Mesodermal cell (in vitro differentiated cells): ENCODE results near the gene KCNN4.
"Not testable (repeated sequence)": the region's sequence is repeated elsewhere in the genome, so short reads cannot be mapped to it uniquely, and the experiment has no call there.

Experiments
- H3K27ac ChIP-seq: 2 replicates; pipeline ENCODE4 v1.7.0; 2013; ENCODE audit warnings: mild to moderate bottlenecking, low read depth, low read length, moderate library complexity; ENCODE audit not compliant: severe bottlenecking
- H3K36me3 ChIP-seq: 2 replicates; pipeline ENCODE4 v1.7.1; 2013; ENCODE audit warnings: mild to moderate bottlenecking, low read length, moderate library complexity; ENCODE audit not compliant: control insufficient read depth, insufficient read depth
- H3K4me1 ChIP-seq: one replicate; pipeline ENCODE4 v1.7.1; 2013; ENCODE audit warnings: mild to moderate bottlenecking, low read length; ENCODE audit not compliant: insufficient read depth, control insufficient read depth, poor library complexity, severe bottlenecking
- H3K4me3 ChIP-seq: 2 replicates; pipeline ENCODE4 v1.7.0; 2013; ENCODE audit warnings: low read length, control low read depth, mild to moderate bottlenecking; ENCODE audit not compliant: insufficient read depth, poor library complexity, severe bottlenecking; ENCODE audit errors: extremely low read depth
- H3K9me3 ChIP-seq: 2 replicates; pipeline ENCODE4 v1.7.1; 2013; ENCODE audit warnings: mild to moderate bottlenecking, low read length, moderate library complexity; ENCODE audit not compliant: control insufficient read depth
- WGBS, 2 experiments: methylation state at CpG; one replicate each; pipeline ENCODE4 v1.1.5; 2013; ENCODE audit warnings: missing lambda C conversion rate in 2 of 2; ENCODE audit not compliant: insufficient coverage in 2 of 2; 5-methylcytosine and 5-hydroxymethylcytosine counted together

The KCNN4 gene

GRCh38 chr19:43773725-43774102, 7.1 kb downstream of the KCNN4 start:
- Histone ChIP-seq H3K27ac (no peak overlapping the region), H3K9me3 (no peaks in the 10 kb centered on the region), H3K36me3 (no peaks in the 10 kb centered on the region), H3K4me1 (peaks cover 30% of the 10 kb centered on the region), H3K4me3 (no peak overlapping the region)
- WGBS, 2 experiments, result 10 to 31% methylated on average over 3 of the region's 5 CpGs

GRCh38 chr19:43769256-43769655, 11.5 kb downstream of the KCNN4 start:
- no peak overlapping the region for H3K4me3 ChIP-seq
- H3K9me3 ChIP-seq, result no peaks in the 10 kb centered on the region
- H3K27ac ChIP-seq, result no peak overlapping the region
- 90 to 95% methylated on average over 12 to 13 of the region's 14 CpGs for WGBS, 2 experiments
- H3K4me1 ChIP-seq, result peaks cover 27% of the 10 kb centered on the region
- no peaks in the 10 kb centered on the region for H3K36me3 ChIP-seq

GRCh38 chr19:43768273-43769050, 12.3 kb downstream of the KCNN4 start:
- Histone ChIP-seq H3K4me1 (peaks cover 27% of the 10 kb centered on the region), H3K9me3 (no peaks in the 10 kb centered on the region), H3K36me3 (no peaks in the 10 kb centered on the region), H3K4me3 (no peak overlapping the region), H3K27ac (no peak overlapping the region)
- WGBS, 2 experiments, result 85% methylated on average over 10 to 11 of the region's 15 CpGs

GRCh38 chr19:43767818-43768217, 13.0 kb downstream of the KCNN4 start:
- Histone ChIP-seq H3K4me1 (peaks cover 31% of the 10 kb centered on the region), H3K9me3 (no peaks in the 10 kb centered on the region), H3K27ac (no peak overlapping the region), H3K36me3 (no peaks in the 10 kb centered on the region), H3K4me3 (no peak overlapping the region)
- WGBS, 2 experiments, result 80 to 90% methylated on average over 1 of the region's 1 CpG

GRCh38 chr19:43767316-43767715, 13.5 kb downstream of the KCNN4 start:
- 85 to 100% methylated on average over 1 to 4 of the region's 7 CpGs for WGBS, 2 experiments
- Histone ChIP-seq H3K36me3 (no peaks in the 10 kb centered on the region), H3K4me3 (no peak overlapping the region), H3K9me3 (no peaks in the 10 kb centered on the region), H3K27ac (no peak overlapping the region), H3K4me1 (peaks cover 31% of the 10 kb centered on the region)

- H3K27ac ChIP-seq, result no peak overlapping the region
- no peaks in the 10 kb centered on the region for H3K36me3 ChIP-seq
- H3K9me3 ChIP-seq, result no peaks in the 10 kb centered on the region
- peaks cover 31% of the 10 kb centered on the region for H3K4me1 ChIP-seq
- 100% methylated on average over 2 of the region's 4 CpGs; no CpG with 5 or more reads in 1 of the 2 experiments for WGBS, 2 experiments
- H3K4me3 ChIP-seq, result no peak overlapping the region
Measured at GRCh38 chr19:43766755-43767043, 14.1 kb downstream of the KCNN4 start.

- Histone ChIP-seq H3K4me3 (no peak overlapping the region), H3K36me3 (no peaks in the 10 kb centered on the region), H3K27ac (peak overlapping the region; percentile 83), H3K9me3 (no peaks in the 10 kb centered on the region), H3K4me1 (peaks cover 31% of the 10 kb centered on the region)
- 29 to 46% methylated on average over 7 to 11 of the region's 16 CpGs for WGBS, 2 experiments
Measured at GRCh38 chr19:43765109-43765876, 15.5 kb downstream of the KCNN4 start.

- 77 to 80% methylated on average over 8 of the region's 8 CpGs for WGBS, 2 experiments
Measured at GRCh38 chr19:43764684-43765083, 16.1 kb downstream of the KCNN4 start.

GRCh38 chr19:43763473-43763939, 17.3 kb downstream of the KCNN4 start:
- WGBS, 2 experiments, result 83 to 92% methylated on average over 1 to 2 of the region's 3 CpGs
- H3K27ac ChIP-seq, result peak overlapping the region; percentile 64
- H3K4me3 ChIP-seq, result no peak overlapping the region

More at GRCh38 chr19:43764684-43765083, 16.1 kb downstream of the KCNN4 start:
- Histone ChIP-seq H3K27ac (peak overlapping the region; percentile 83), H3K4me1 (peaks cover 31% of the 10 kb centered on the region)
- not testable (repeated sequence) for H3K4me3 ChIP-seq, H3K9me3 ChIP-seq, H3K36me3 ChIP-seq

GRCh38 chr19:43762814-43763213, 18.0 kb downstream of the KCNN4 start:
- H3K27ac ChIP-seq, result no peak overlapping the region
- WGBS, 2 experiments, result 84 to 100% methylated on average over 1 to 2 of the region's 3 CpGs
- H3K4me1 ChIP-seq, result peaks cover 42% of the 10 kb centered on the region
- no peak overlapping the region for H3K4me3 ChIP-seq
- H3K36me3 ChIP-seq, result no peaks in the 10 kb centered on the region
- H3K9me3 ChIP-seq, result no peaks in the 10 kb centered on the region

More at GRCh38 chr19:43763473-43763939, 17.3 kb downstream of the KCNN4 start:
- Histone ChIP-seq H3K4me1 (peaks cover 38% of the 10 kb centered on the region), H3K36me3 (no peaks in the 10 kb centered on the region), H3K9me3 (no peaks in the 10 kb centered on the region)

GRCh38 chr19:43760941-43761340, 19.8 kb downstream of the KCNN4 start:
- whole genome bisulfite sequencing, 2 experiments, result 83% methylated on average over 1 of the region's 4 CpGs; no CpG with 5 or more reads in 1 of the 2 experiments
- H3K4me1 ChIP-seq, result peaks cover 46% of the 10 kb centered on the region
- H3K4me3 ChIP-seq, result no peak overlapping the region
- no peaks in the 10 kb centered on the region for H3K9me3 ChIP-seq
- H3K27ac ChIP-seq, result no peak overlapping the region
- peaks cover 8% of the 10 kb centered on the region for H3K36me3 ChIP-seq
